Natural killer cell (primary cell): ENCODE results near the gene PASD1. TPM values are rescaled to one million over a fixed set of nuclear protein-coding genes. Genes with fewer than 3 reads are reported as not detected.
"Not testable (repeated sequence)": the region's sequence is repeated elsewhere in the genome, so short reads cannot be mapped to it uniquely, and the experiment has no call there.

ENCODE experiments used
- ATAC-seq, 3 donors: fragments of 150-1000 bp in 2 of 3; fragments of 200-7000 bp in 1 of 3; cut with Tn5 transposase; 1 replicate in 1 of 3; 2 replicates in 2 of 3; pipeline ENCODE4 v1.10.0; 2021; ENCODE audit warnings: mild to moderate bottlenecking in 2 of 3, moderate library complexity in 2 of 3
- DNase-seq, 2 donors: peaks; one replicate each; pipeline versions ENCODE4 v3.0.0 to v3.0.0-alpha.2; 2013 to 2021; ENCODE audit warnings: mixed read lengths in 1 of 2
- H3K27ac ChIP-seq: one replicate; pipeline ENCODE4 v1.5.1; 2013; ENCODE audit warnings: mild to moderate bottlenecking, low read length
- H3K27me3 ChIP-seq: one replicate; pipeline ENCODE4 v1.6.1; 2013; ENCODE audit warnings: low read length; ENCODE audit not compliant: control insufficient read depth, insufficient read depth
- H3K36me3 ChIP-seq: one replicate; pipeline ENCODE4 v1.6.1; 2013; ENCODE audit warnings: low read length; ENCODE audit not compliant: control insufficient read depth, insufficient read depth
- H3K4me1 ChIP-seq: one replicate; pipeline ENCODE4 v1.6.1; 2013; ENCODE audit warnings: low read length; ENCODE audit not compliant: control insufficient read depth, insufficient read depth
- H3K4me3 ChIP-seq: one replicate; pipeline ENCODE4 v1.5.1; 2013; ENCODE audit warnings: low read length
- H3K9me3 ChIP-seq: one replicate; pipeline ENCODE4 v1.6.1; 2013; ENCODE audit warnings: low read length; ENCODE audit not compliant: control insufficient read depth, insufficient read depth
- H3K27ac Mint-ChIP-seq, 2 donors: one replicate each; pipeline ENCODE4 v1.8.0; 2022; ENCODE audit warnings: mild to moderate bottlenecking in 2 of 2, mixed read lengths in 2 of 2, moderate library complexity in 1 of 2
- H3K27me3 Mint-ChIP-seq, 2 donors: one replicate each; pipeline ENCODE4 v1.8.0; 2022; ENCODE audit warnings: low read depth in 2 of 2, mixed read lengths in 2 of 2
- H3K36me3 Mint-ChIP-seq: one replicate; pipeline ENCODE4 v1.8.0; 2022; ENCODE audit warnings: mixed read lengths
- H3K4me1 Mint-ChIP-seq, 2 donors: one replicate each; pipeline ENCODE4 v1.8.0; 2022; ENCODE audit warnings: mixed read lengths in 2 of 2
- H3K4me3 Mint-ChIP-seq: one replicate; pipeline ENCODE4 v1.8.0; 2022; ENCODE audit warnings: mild to moderate bottlenecking, moderate library complexity, mixed read lengths
- H3K9me3 Mint-ChIP-seq, 2 donors: one replicate each; pipeline ENCODE4 v1.8.0; 2022; ENCODE audit warnings: mixed read lengths in 2 of 2
- WGBS: methylation state at CpG from one replicate; pipeline ENCODE4 v1.1.7; 2013; ENCODE audit warnings: missing lambda C conversion rate; ENCODE audit not compliant: insufficient coverage; 5-methylcytosine and 5-hydroxymethylcytosine counted together
- intact Hi-C: fragments of 100-400 bp; cut with micrococcal nuclease; formaldehyde crosslinking; loops from one replicate; pipeline ENCODE4 v1.14.2; 2022
- total RNA-seq, 4 donors: library from RNA; stranded (reverse); fragments of 120-200 nt in 1 of 4; gene quantifications; one replicate each; pipeline versions ENCODE4 v1.2.3 to v1.2.4, GENCODE V29; 2013 to 2022
- TF ChIP-seq, protein P1 (sequence below): fragments of 200-600 bp; IDR thresholded peaks from one replicate; pipeline ENCODE4 v1.8.0; 2022; ENCODE audit warnings: antibody characterized with exemption

The PASD1 gene
- total RNA-seq, 3 donors from 2014 or later (not counting 1 experiment from before 2014, with no cell fraction given) = not detected

DNA sequence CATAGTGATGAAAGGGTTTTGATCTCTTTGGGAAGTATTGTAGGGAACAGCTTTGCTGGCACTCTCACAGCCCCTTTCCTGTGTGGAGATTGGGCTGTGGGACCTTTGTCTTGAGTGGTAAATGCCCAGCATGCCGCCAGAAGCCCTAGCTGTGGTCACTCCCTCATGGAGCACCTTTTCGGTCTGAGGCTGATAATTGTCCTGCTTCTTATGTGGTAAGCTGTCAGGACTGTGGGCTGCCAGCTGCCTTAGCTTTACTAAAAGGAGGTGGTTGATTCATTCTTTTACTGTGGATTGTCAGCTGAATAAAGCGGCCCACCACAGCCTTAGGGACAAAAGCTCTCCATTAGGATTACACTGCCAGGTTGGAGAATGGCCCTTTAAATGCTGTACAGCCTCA lies 7.1 kb downstream of the PASD1 start:
- TF ChIP-seq, protein P1, sequence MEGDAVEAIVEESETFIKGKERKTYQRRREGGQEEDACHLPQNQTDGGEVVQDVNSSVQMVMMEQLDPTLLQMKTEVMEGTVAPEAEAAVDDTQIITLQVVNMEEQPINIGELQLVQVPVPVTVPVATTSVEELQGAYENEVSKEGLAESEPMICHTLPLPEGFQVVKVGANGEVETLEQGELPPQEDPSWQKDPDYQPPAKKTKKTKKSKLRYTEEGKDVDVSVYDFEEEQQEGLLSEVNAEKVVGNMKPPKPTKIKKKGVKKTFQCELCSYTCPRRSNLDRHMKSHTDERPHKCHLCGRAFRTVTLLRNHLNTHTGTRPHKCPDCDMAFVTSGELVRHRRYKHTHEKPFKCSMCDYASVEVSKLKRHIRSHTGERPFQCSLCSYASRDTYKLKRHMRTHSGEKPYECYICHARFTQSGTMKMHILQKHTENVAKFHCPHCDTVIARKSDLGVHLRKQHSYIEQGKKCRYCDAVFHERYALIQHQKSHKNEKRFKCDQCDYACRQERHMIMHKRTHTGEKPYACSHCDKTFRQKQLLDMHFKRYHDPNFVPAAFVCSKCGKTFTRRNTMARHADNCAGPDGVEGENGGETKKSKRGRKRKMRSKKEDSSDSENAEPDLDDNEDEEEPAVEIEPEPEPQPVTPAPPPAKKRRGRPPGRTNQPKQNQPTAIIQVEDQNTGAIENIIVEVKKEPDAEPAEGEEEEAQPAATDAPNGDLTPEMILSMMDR = no peak
- H3K9me3 ChIP-seq = no peaks in the 10 kb centered on the region
- Mint-ChIP-seq H3K27ac (no peak overlapping the region), H3K4me3 (no peak overlapping the region), H3K4me1 (no peaks in the 10 kb centered on the region), H3K36me3 (no peaks in the 10 kb centered on the region), H3K9me3 (no peaks in the 10 kb centered on the region), H3K27me3 (peaks cover 8 to 26% of the 10 kb centered on the region in 2 donors)
- H3K36me3 ChIP-seq = no peaks in the 10 kb centered on the region
- DNase-seq (no peak), ATAC-seq (no peak)
- WGBS = 77% methylated on average over 3 of the region's 3 CpGs
- H3K4me3 ChIP-seq = no peak overlapping the region
- no peak overlapping the region for H3K27ac ChIP-seq
- intact Hi-C loops = no loop called here
- H3K4me1 ChIP-seq = no peaks in the 10 kb centered on the region
- no peaks in the 10 kb centered on the region for H3K27me3 ChIP-seq

DNA sequence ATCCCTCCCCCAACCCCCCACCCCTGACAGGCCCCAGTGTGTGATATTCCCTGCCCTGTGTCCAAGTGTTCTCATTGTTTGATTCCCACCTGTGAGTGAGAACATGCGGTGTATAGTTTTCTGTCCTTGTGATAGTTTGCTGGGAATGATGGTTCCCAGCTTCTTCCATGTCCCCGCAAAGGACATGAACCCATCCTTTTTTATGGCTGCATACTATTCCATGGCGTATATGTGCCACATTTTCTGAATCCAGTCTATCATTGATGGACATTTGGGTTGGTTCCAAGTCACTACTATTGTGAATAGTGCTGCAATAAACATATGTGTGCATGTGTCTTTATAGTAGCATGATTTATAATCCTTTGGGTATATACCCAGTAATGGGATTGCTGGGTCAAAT lies 29.9 kb downstream of the PASD1 start:
- H3K4me1 ChIP-seq, ATAC-seq, H3K27ac ChIP-seq, intact Hi-C loops, H3K4me3 ChIP-seq, H3K9me3 Mint-ChIP-seq, DNase-seq, H3K36me3 Mint-ChIP-seq, H3K36me3 ChIP-seq, H3K4me1 Mint-ChIP-seq, H3K27me3 ChIP-seq, H3K9me3 ChIP-seq, H3K27ac Mint-ChIP-seq, H3K4me3 Mint-ChIP-seq: not testable (repeated sequence)
- peaks cover 3 to 18% of the 10 kb centered on the region in 2 donors for H3K27me3 Mint-ChIP-seq
- 92% methylated on average over 3 of the region's 3 CpGs for WGBS

DNA sequence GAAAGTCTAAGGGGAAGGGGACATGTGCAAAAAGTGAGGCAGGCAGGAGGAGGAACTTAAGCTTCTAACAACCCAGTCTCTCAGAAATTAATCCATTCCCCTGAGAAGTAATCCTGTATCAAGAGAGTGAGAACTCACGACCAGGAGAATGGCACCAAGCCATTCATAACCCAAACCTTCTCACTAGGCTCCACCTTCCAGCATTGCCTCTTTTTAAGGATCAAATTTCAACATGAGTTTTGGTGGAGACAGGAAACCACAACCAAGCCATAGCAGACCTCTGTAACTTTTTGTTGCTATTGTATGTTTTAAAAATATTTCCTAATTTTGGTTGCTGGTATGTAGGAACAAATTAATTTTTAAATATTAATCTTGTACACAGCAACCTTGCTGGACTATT lies 32.8 kb downstream of the PASD1 start:
- Mint-ChIP-seq H3K27me3 (peaks cover 5 to 7% of the 10 kb centered on the region in 2 donors), H3K4me3 (no peak overlapping the region), H3K4me1 (no peaks in the 10 kb centered on the region), H3K27ac (no peak overlapping the region), H3K9me3 (no peaks in the 10 kb centered on the region), H3K36me3 (no peaks in the 10 kb centered on the region)
- Histone ChIP-seq H3K36me3 (no peaks in the 10 kb centered on the region), H3K9me3 (no peaks in the 10 kb centered on the region), H3K27me3 (no peaks in the 10 kb centered on the region), H3K27ac (no peak overlapping the region), H3K4me1 (no peaks in the 10 kb centered on the region), H3K4me3 (no peak overlapping the region)
- no CpG with 5 or more reads among the region's 1 CpG for WGBS
- intact Hi-C loops = no loop called here
- TF ChIP-seq, protein P1 = no peak
- DNase-seq (no peak), ATAC-seq (no peak)

DNA sequence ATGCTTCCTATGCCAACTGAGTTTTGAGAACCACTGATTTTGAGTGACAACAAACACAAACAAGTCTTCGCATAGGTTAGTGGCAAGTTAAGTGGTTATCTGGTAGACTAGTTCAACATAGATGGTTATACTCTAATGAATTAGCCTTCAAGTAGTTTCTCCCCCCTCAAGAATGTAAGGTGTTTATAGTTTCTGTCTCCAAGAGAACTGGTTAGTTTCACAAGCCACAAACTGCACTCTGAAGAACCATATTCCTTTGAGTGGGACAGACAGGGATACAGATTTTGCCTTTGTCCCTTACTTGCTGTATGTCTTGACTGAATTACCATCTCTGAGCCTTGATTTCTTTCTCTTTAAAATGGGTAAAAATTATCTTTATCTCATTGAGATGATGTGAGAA lies 41.5 kb downstream of the PASD1 start:
- H3K36me3 ChIP-seq = no peaks in the 10 kb centered on the region
- Mint-ChIP-seq H3K27ac (no peak overlapping the region), H3K4me3 (no peak overlapping the region), H3K9me3 (no peaks in the 10 kb centered on the region), H3K4me1 (no peaks in the 10 kb centered on the region), H3K36me3 (no peaks in the 10 kb centered on the region), H3K27me3 (peaks cover 2 to 8% of the 10 kb centered on the region in 2 donors)
- H3K4me3 ChIP-seq = no peak overlapping the region
- H3K27me3 ChIP-seq = no peaks in the 10 kb centered on the region
- TF ChIP-seq, protein P1 = no peak
- H3K9me3 ChIP-seq = no peaks in the 10 kb centered on the region
- H3K4me1 ChIP-seq = no peaks in the 10 kb centered on the region
- no peak overlapping the region for H3K27ac ChIP-seq
- WGBS = no CpG with 5 or more reads among the region's 1 CpG
- intact Hi-C loops = no loop called here
- ATAC-seq = no peak
- no peak for DNase-seq
